HG03565 (cell line): Measurements from ENCODE around the gene IRX3.
"Not testable (repeated sequence)": the region's sequence is repeated elsewhere in the genome, so short reads cannot be mapped to it uniquely, and the experiment has no call there.

Source experiments
- ATAC-seq: cut with Tn5 transposase; IDR thresholded peaks from one replicate; pipeline ENCODE4 v1.9.1; 2021; ENCODE audit warnings: mild to moderate bottlenecking, moderate library complexity; ENCODE audit not compliant: unreplicated experiment

Gene IRX3

GRCh38 chr16:54280751-54281150, 5.8 kb downstream of the IRX3 start:
- no peak for ATAC-seq

GRCh38 chr16:54277845-54278703, 8.5 kb downstream of the IRX3 start:
- ATAC-seq = no peak

GRCh38 chr16:54275956-54276355, 10.6 kb downstream of the IRX3 start:
- ATAC-seq = no peak

- no peak for ATAC-seq
These were observed 13.0 kb downstream of the IRX3 start for GRCh38 chr16:54273566-54273965.

GRCh38 chr16:54270711-54271110, 15.9 kb downstream of the IRX3 start:
- no peak for ATAC-seq

- ATAC-seq = no peak
These were observed 17.1 kb downstream of the IRX3 start for GRCh38 chr16:54269461-54269860.

GRCh38 chr16:54268766-54269165, 17.8 kb downstream of the IRX3 start:
- no peak for ATAC-seq

GRCh38 chr16:54268340-54268739, 18.2 kb downstream of the IRX3 start:
- ATAC-seq = no peak

- ATAC-seq = no peak
These were observed 20.1 kb downstream of the IRX3 start for GRCh38 chr16:54266363-54266955.

- ATAC-seq = no peak
These were observed 20.9 kb downstream of the IRX3 start for GRCh38 chr16:54265575-54266107.

- no peak for ATAC-seq
These were observed 33.5 kb downstream of the IRX3 start for GRCh38 chr16:54253118-54253517.

GRCh38 chr16:54248863-54249710, 37.5 kb downstream of the IRX3 start:
- ATAC-seq = no peak

- not testable (repeated sequence) for ATAC-seq
These were observed 38.9 kb downstream of the IRX3 start for GRCh38 chr16:54247705-54248104.

- ATAC-seq = no peak
These were observed 40.1 kb downstream of the IRX3 start for GRCh38 chr16:54246454-54246821.

GRCh38 chr16:54245788-54246453, 40.7 kb downstream of the IRX3 start:
- ATAC-seq = no peak

- ATAC-seq = no peak
These were observed 42.3 kb downstream of the IRX3 start for GRCh38 chr16:54244061-54244886.

- ATAC-seq = no peak
These were observed 43.4 kb downstream of the IRX3 start for GRCh38 chr16:54243202-54243601.

- ATAC-seq = no peak
These were observed 44.4 kb downstream of the IRX3 start for GRCh38 chr16:54242199-54242598.

GRCh38 chr16:54241525-54241924, 45.1 kb downstream of the IRX3 start:
- no peak for ATAC-seq
